Hepatocyte (in vitro differentiated cells): ENCODE measurements around the gene ACOXL.

Experiments used
- EZH2 ChIP-seq: fragments of 200-600 bp; sonication (generic); IDR thresholded peaks from 2 replicates; pipeline ENCODE4 v1.6.1; 2016; ENCODE audit warnings: antibody characterized with exemption, mild to moderate bottlenecking, borderline replicate concordance
- EZH2phosphoT487 ChIP-seq: fragments of 200-600 bp; sonication (generic); IDR thresholded peaks from one replicate; pipeline ENCODE4 v1.6.1; 2018; ENCODE audit warnings: antibody characterized with exemption, mild to moderate bottlenecking, low read depth, moderate library complexity; ENCODE audit not compliant: unreplicated experiment, severe bottlenecking
- TF ChIP-seq, protein P1 (sequence below): fragments of 200-600 bp; sonication (generic); IDR thresholded peaks from 2 replicates; pipeline ENCODE4 v1.5.1; 2016; ENCODE audit warnings: antibody characterized with exemption, mild to moderate bottlenecking; ENCODE audit not compliant: poor library complexity

DNA sequence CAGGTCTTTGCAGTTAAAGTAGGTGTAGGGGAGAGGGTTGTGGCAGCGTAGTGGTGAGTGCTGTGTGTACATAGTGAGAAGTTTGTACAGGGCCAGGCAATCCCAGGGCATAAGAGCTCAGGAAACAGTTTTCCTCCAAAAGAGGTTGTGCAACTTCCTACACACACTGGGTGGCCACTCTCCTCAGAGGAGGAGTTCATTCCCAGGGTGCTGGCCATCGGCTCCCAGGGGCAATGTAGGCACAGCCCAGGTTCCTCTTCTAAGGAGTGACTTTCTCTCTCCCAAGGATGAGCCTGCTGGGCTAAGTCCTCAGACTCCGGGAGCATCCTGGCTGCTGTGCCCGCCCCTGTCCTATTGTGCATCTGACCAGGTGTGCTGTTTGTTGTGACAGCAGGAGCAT lies 3.0 kb downstream of the ACOXL start:
- TF ChIP-seq, protein P1, sequence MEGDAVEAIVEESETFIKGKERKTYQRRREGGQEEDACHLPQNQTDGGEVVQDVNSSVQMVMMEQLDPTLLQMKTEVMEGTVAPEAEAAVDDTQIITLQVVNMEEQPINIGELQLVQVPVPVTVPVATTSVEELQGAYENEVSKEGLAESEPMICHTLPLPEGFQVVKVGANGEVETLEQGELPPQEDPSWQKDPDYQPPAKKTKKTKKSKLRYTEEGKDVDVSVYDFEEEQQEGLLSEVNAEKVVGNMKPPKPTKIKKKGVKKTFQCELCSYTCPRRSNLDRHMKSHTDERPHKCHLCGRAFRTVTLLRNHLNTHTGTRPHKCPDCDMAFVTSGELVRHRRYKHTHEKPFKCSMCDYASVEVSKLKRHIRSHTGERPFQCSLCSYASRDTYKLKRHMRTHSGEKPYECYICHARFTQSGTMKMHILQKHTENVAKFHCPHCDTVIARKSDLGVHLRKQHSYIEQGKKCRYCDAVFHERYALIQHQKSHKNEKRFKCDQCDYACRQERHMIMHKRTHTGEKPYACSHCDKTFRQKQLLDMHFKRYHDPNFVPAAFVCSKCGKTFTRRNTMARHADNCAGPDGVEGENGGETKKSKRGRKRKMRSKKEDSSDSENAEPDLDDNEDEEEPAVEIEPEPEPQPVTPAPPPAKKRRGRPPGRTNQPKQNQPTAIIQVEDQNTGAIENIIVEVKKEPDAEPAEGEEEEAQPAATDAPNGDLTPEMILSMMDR = no peak
- TF ChIP-seq EZH2 (no peak), EZH2phosphoT487 (no peak)
